HG03378 (cell line): ENCODE results near the gene GLRB.
"Not testable (repeated sequence)": the region's sequence is repeated elsewhere in the genome, so short reads cannot be mapped to it uniquely, and the experiment has no call there.

Experiments
- ATAC-seq: cut with Tn5 transposase; IDR thresholded peaks from one replicate; pipeline ENCODE4 v1.9.1; 2021; ENCODE audit warnings: mild to moderate bottlenecking, moderate library complexity; ENCODE audit not compliant: unreplicated experiment

Gene GLRB

GRCh38 chr4:157075811-157076577 lies at the start of gene GLRB:
GLRB (plus strand) TSS chr4:157076150; CDS start chr4:157078025, 1,875 bp downstream.
- no peak for ATAC-seq

GRCh38 chr4:157035471-157035870 lies 40.5 kb upstream of the GLRB start:
- ATAC-seq = no peak

GRCh38 chr4:157040405-157040804 lies 35.5 kb upstream of the GLRB start:
- no peak for ATAC-seq

GRCh38 chr4:157043131-157043530 lies 32.8 kb upstream of the GLRB start:
- no peak for ATAC-seq

- ATAC-seq = peak; percentile 89
Observed at GRCh38 chr4:157045507-157046127, 30.3 kb upstream of the GLRB start.

- no peak for ATAC-seq
Observed at GRCh38 chr4:157048248-157048647, 27.7 kb upstream of the GLRB start.

GRCh38 chr4:157050561-157050960 lies 25.4 kb upstream of the GLRB start:
- ATAC-seq = no peak

GRCh38 chr4:157052429-157053040 lies 23.4 kb upstream of the GLRB start:
- no peak for ATAC-seq

- no peak for ATAC-seq
Observed at GRCh38 chr4:157057218-157057617, 18.7 kb upstream of the GLRB start.

GRCh38 chr4:157058899-157059298 lies 17.1 kb upstream of the GLRB start:
- ATAC-seq = not testable (repeated sequence)

- ATAC-seq = no peak
Observed at GRCh38 chr4:157072002-157072401, 3.9 kb upstream of the GLRB start.

GRCh38 chr4:157075401-157075800 lies 549 bp upstream of the GLRB start:
- no peak for ATAC-seq

- ATAC-seq = no peak
Observed at GRCh38 chr4:157076578-157076947, 613 bp downstream of the GLRB start.

GRCh38 chr4:157079441-157079840 lies 3.5 kb downstream of the GLRB start:
- ATAC-seq = no peak

GRCh38 chr4:157080605-157081004 lies 4.7 kb downstream of the GLRB start:
- ATAC-seq = no peak

- no peak for ATAC-seq
Observed at GRCh38 chr4:157095716-157096115, 19.8 kb downstream of the GLRB start.

- no peak for ATAC-seq
Observed at GRCh38 chr4:157096439-157096838, 20.5 kb downstream of the GLRB start.

- no peak for ATAC-seq
Observed at GRCh38 chr4:157099506-157099905, 23.6 kb downstream of the GLRB start.

GRCh38 chr4:157104541-157104940 lies 28.6 kb downstream of the GLRB start:
- no peak for ATAC-seq

GRCh38 chr4:157114671-157115070 lies 38.7 kb downstream of the GLRB start:
- ATAC-seq = no peak

GRCh38 chr4:157115613-157116335 lies 39.8 kb downstream of the GLRB start:
- ATAC-seq = no peak
